T-helper 9 cell (primary cell): ENCODE data around the gene CHST12.
"Not testable (repeated sequence)": the region's sequence is repeated elsewhere in the genome, so short reads cannot be mapped to it uniquely, and the experiment has no call there.

Experiments
- DNase-seq: peaks from one replicate; pipeline ENCODE4 v3.0.0-alpha.2; 2020

CHST12 gene

GRCh38 chr7:2466675-2467074 lies 63.3 kb downstream of the CHST12 start:
- DNase-seq: no peak

GRCh38 chr7:2468227-2468626 lies 64.8 kb downstream of the CHST12 start:
- no peak for DNase-seq

- DNase-seq: not testable (repeated sequence)
Measured at GRCh38 chr7:2469460-2470203, 66.2 kb downstream of the CHST12 start.

- DNase-seq: no peak
Measured at GRCh38 chr7:2470204-2471021, 67.0 kb downstream of the CHST12 start.

- no peak for DNase-seq
Measured at GRCh38 chr7:2471022-2471329, 67.6 kb downstream of the CHST12 start.

- no peak for DNase-seq
Measured at GRCh38 chr7:2471396-2471795, 68.0 kb downstream of the CHST12 start.

GRCh38 chr7:2472739-2473138 lies 69.3 kb downstream of the CHST12 start:
- no peak for DNase-seq

- no peak for DNase-seq
Measured at GRCh38 chr7:2473496-2474180, 70.2 kb downstream of the CHST12 start.

- no peak for DNase-seq
Measured at GRCh38 chr7:2474224-2474623, 70.8 kb downstream of the CHST12 start.

- no peak for DNase-seq
Measured at GRCh38 chr7:2474813-2475677, 71.6 kb downstream of the CHST12 start.

GRCh38 chr7:2475678-2476015 lies 72.2 kb downstream of the CHST12 start:
- DNase-seq: no peak

- DNase-seq: no peak
Measured at GRCh38 chr7:2476298-2476697, 72.9 kb downstream of the CHST12 start, which contains the start of gene GRIFIN. GRIFIN (minus strand) TSS chr7:2476398; CDS start chr7:2476383, 15 bp downstream.

- no peak for DNase-seq
Measured at GRCh38 chr7:2476776-2477446, 73.5 kb downstream of the CHST12 start.

- peak; percentile 39 for DNase-seq
Measured at GRCh38 chr7:2477447-2478398, 74.3 kb downstream of the CHST12 start.

- no peak for DNase-seq
Measured at GRCh38 chr7:2478399-2478785, 75.0 kb downstream of the CHST12 start.

GRCh38 chr7:2478800-2479199 lies 75.4 kb downstream of the CHST12 start:
- no peak for DNase-seq

GRCh38 chr7:2479276-2480069 lies 76.1 kb downstream of the CHST12 start:
- no peak for DNase-seq

GRCh38 chr7:2480070-2480408 lies 76.6 kb downstream of the CHST12 start:
- no peak for DNase-seq

- DNase-seq: no peak
Measured at GRCh38 chr7:2481195-2481594, 77.8 kb downstream of the CHST12 start.

GRCh38 chr7:2482725-2483451 lies 79.5 kb downstream of the CHST12 start:
- DNase-seq: no peak
